ENCODE measurements around the gene RNF212B.
A peak's percentile ranks its signal among the peaks of the same experiment; 100 is the strongest.

RNF212B gene

GRCh38 chr14:23321572-23322547 lies 84.1 kb downstream of the RNF212B start:
- DNase-seq: peak; percentile 61
